GM12892 (cell line): ENCODE data around the gene SPARCL1.

ENCODE experiments used
- POLR2AphosphoS5 ChIP-seq: IDR thresholded peaks from 2 replicates; pipeline ENCODE4 v1.6.1; 2011; ENCODE audit warnings: low read depth, low read length, control low read depth
- TAF1 ChIP-seq: IDR thresholded peaks from 2 replicates; pipeline ENCODE4 v1.6.1; 2011; ENCODE audit warnings: low read depth, mild to moderate bottlenecking, control low read depth, low read length, borderline replicate concordance

DNA sequence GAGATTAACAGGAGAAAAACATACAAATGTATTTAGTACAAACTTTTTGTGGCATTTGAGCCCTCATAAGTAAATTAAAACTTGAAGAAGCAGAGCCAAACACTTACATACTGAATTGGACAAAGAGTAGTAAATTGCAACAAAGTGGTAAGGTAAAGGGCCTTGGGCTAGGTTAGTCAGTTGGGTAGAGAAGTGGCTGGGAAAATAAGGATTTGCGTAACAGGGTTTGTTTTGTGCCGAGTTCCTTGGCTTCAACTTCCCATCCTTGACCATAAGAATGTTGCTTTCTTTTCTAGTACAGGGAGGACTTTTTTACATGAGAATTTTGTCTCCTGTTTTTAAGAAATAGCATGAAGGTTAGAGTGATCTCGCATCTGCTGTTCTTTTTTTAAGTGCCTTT, 45.8 kb upstream of the SPARCL1 start:
- TF ChIP-seq TAF1 (no peak), POLR2AphosphoS5 (no peak)
